ENCODE data around the gene GTF3C5. TPM values are rescaled to one million over a fixed set of nuclear protein-coding genes. Genes with fewer than 3 reads are reported as not detected.
A peak's percentile ranks its signal among the peaks of the same experiment; 100 is the strongest.

The GTF3C5 gene
- total and polyA plus RNA-seq, 9 of the 15 experiments (the other 6 are each of a cell fraction or from before 2014, with no cell fraction given) = 3.8 to 118 (median 83.7) TPM

- Histone ChIP-seq H3K9me1 (ENCODE audit: control insufficient read depth, insufficient read depth, low read length) (no peaks in the 10 kb centered on the region), H3K9me3 (replicated peaks; ENCODE audit: control insufficient read depth, insufficient read depth, low read depth, low read length) (no peaks in the 10 kb centered on the region), H3K9ac (ENCODE audit: insufficient read depth in 1 of 2, low read depth in 2 of 2, low read length in 2 of 2) (no peak overlapping the region), H3K4me2 (ENCODE audit: insufficient read depth, low read length) (no peak overlapping the region), H3K27me3 (ENCODE audit: control insufficient read depth in 2 of 2, insufficient read depth in 2 of 2, low read length in 2 of 2) (no peaks in the 10 kb centered on the region), H3K36me3 (ENCODE audit: control insufficient read depth, insufficient read depth, low read length) (no peaks in the 10 kb centered on the region), H3K27ac (ENCODE audit: extremely low read depth, low read depth, low read length) (no peak overlapping the region), H3K4me1 (replicated peaks in 1 of 2; ENCODE audit: control insufficient read depth in 2 of 2, insufficient read depth in 2 of 2, low read length in 2 of 2) (peaks cover 23 to 34% of the 10 kb centered on the region in 2 experiments), H3K4me3 (no peak overlapping the region), H3K79me2 (ENCODE audit: control insufficient read depth, insufficient read depth, low read length) (no peaks in the 10 kb centered on the region), H4K20me1 (replicated peaks; ENCODE audit: control insufficient read depth, insufficient read depth, low read length) (no peaks in the 10 kb centered on the region), H2AFZ (ENCODE audit: low read depth, low read length) (no peak overlapping the region)
- DNase-seq (ENCODE audit: extremely low read depth in 1 of 4, low spot score in 3 of 4) (no peak), ATAC-seq (no peak), FAIRE-seq (no peak)
- intact Hi-C loops (cut with micrococcal nuclease) = no loop called here
- CTCF ChIA-PET (ENCODE audit: low intra/inter-chr PET ratio) = no interaction called here
- POLR2A ChIA-PET = no interaction called here
- in situ Hi-C loops (cut with MboI) = no loop called here
- WGBS (ENCODE audit: insufficient coverage, low coverage, missing lambda C conversion rate) = 79% methylated on average over 4 of the region's 7 CpGs
- TF ChIP-seq HNRNPLL (IDR thresholded peaks at IDR 0.05; ENCODE audit: low read depth, low read length, poor library complexity, severe bottlenecking) (no peak), ZNF445 (CRISPR knock-in tag; IDR thresholded peaks at IDR 0.05; ENCODE audit: low read depth) (no peak), TCFL5 (CRISPR knock-in tag; conservative IDR thresholded peaks at IDR 0.05) (no peak), ZNF347 (CRISPR knock-in tag; IDR thresholded peaks at IDR 0.05; ENCODE audit: low read depth) (no peak)
- TF ChIP-seq, protein P1, sequence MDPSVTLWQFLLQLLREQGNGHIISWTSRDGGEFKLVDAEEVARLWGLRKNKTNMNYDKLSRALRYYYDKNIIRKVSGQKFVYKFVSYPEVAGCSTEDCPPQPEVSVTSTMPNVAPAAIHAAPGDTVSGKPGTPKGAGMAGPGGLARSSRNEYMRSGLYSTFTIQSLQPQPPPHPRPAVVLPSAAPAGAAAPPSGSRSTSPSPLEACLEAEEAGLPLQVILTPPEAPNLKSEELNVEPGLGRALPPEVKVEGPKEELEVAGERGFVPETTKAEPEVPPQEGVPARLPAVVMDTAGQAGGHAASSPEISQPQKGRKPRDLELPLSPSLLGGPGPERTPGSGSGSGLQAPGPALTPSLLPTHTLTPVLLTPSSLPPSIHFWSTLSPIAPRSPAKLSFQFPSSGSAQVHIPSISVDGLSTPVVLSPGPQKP (CRISPR knock-in tag; IDR thresholded peaks at IDR 0.05) = no peak
- BruUV-seq (replicated peaks) = no TSS peak
These were observed 22.4 kb upstream of the GTF3C5 start for GRCh38 chr9:133008406-133008805.

DNA sequence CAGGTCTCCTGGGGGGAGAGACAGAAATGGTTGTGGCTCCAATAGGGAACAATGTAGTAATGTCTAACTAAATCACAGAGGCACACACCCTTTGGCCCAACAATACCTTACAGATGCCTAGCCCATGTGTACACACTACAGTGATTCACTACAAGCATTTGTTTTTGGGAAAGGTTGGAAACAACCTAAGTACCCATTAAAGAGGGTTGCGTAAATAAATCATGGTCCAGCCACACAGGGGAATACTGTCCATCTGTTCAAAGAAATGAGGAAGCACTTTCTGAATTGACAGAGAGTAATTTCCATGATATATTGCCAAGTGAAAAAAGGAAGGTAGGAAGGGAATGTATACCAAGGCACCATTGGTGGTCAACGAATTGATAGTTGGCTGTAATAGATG is 22.0 kb upstream of the GTF3C5 start:
- H3K4me3 ChIP-seq = no peak overlapping the region
- H3K36me3 ChIP-seq (ENCODE audit: control insufficient read depth, insufficient read depth, low read length) = no peaks in the 10 kb centered on the region
- intact Hi-C loops (cut with micrococcal nuclease) = no loop called here
- H4K20me1 ChIP-seq (replicated peaks; ENCODE audit: control insufficient read depth, insufficient read depth, low read length) = no peaks in the 10 kb centered on the region
- ATAC-seq = no peak
- H3K9me1 ChIP-seq (ENCODE audit: control insufficient read depth, insufficient read depth, low read length) = no peaks in the 10 kb centered on the region
- 60% methylated on average over 2 of the region's 2 CpGs for WGBS (ENCODE audit: insufficient coverage, low coverage, missing lambda C conversion rate)
- no peaks in the 10 kb centered on the region for H3K27me3 ChIP-seq (ENCODE audit: control insufficient read depth in 2 of 2, insufficient read depth in 2 of 2, low read length in 2 of 2)
- ChIA-PET CTCF (ENCODE audit: low intra/inter-chr PET ratio) (no interaction called here), POLR2A (no interaction called here)
- BruUV-seq (replicated peaks) = no TSS peak
- H3K27ac ChIP-seq (ENCODE audit: extremely low read depth, low read depth, low read length) = no peak overlapping the region
- H3K9ac ChIP-seq (ENCODE audit: insufficient read depth in 1 of 2, low read depth in 2 of 2, low read length in 2 of 2) = no peak overlapping the region
- no peaks in the 10 kb centered on the region for H3K9me3 ChIP-seq (replicated peaks; ENCODE audit: control insufficient read depth, insufficient read depth, low read depth, low read length)
- FAIRE-seq = no peak
- H3K79me2 ChIP-seq (ENCODE audit: control insufficient read depth, insufficient read depth, low read length) = no peaks in the 10 kb centered on the region
- no peak for DNase-seq (ENCODE audit: extremely low read depth in 1 of 4, low spot score in 3 of 4)
- H2AFZ ChIP-seq (ENCODE audit: low read depth, low read length) = no peak overlapping the region
- H3K4me1 ChIP-seq (replicated peaks in 1 of 2; ENCODE audit: control insufficient read depth in 2 of 2, insufficient read depth in 2 of 2, low read length in 2 of 2) = peaks cover 19 to 29% of the 10 kb centered on the region in 2 experiments
- no peak overlapping the region for H3K4me2 ChIP-seq (ENCODE audit: insufficient read depth, low read length)
- in situ Hi-C loops (cut with MboI) = no loop called here
- no peak for TF ChIP-seq ZNF609 (CRISPR knock-in tag; IDR thresholded peaks at IDR 0.05; ENCODE audit: borderline replicate concordance)
- TF ChIP-seq CBFA2T3 (IDR thresholded peaks at IDR 0.05) = peak; percentile 42; the same call in 1 of the 2 replicates
- no peak for TF ChIP-seq ZZZ3 (IDR thresholded peaks at IDR 0.05)
